RWPE2 (cell line): ENCODE results near the gene LITAF.
"Not testable (repeated sequence)": the region's sequence is repeated elsewhere in the genome, so short reads cannot be mapped to it uniquely, and the experiment has no call there.

ENCODE experiments used
- ATAC-seq: fragments of 200-7000 bp; cut with Tn5 transposase; 3 replicates; pipeline ENCODE4 v1.9.1; 2021; ENCODE audit warnings: low read depth
- DNase-seq: peaks from one replicate; pipeline ENCODE4 v3.0.0-alpha.2; 2020; ENCODE audit warnings: low spot score
- H3K27ac ChIP-seq: fragments of 450-650 bp; 2 replicates; pipeline ENCODE4 v1.5.1; 2017; ENCODE audit warnings: mild to moderate bottlenecking; ENCODE audit not compliant: poor library complexity, severe bottlenecking
- H3K27me3 ChIP-seq: fragments of 250-450 bp; sonication (Bioruptor Pico); 2 replicates; pipeline ENCODE4 v1.5.1; 2021; ENCODE audit warnings: mild to moderate bottlenecking, moderate library complexity; ENCODE audit not compliant: insufficient read depth, poor library complexity, severe bottlenecking
- H3K36me3 ChIP-seq: fragments of 250-450 bp; sonication (Bioruptor Pico); 2 replicates; pipeline ENCODE4 v1.5.1; 2020; ENCODE audit warnings: low read depth, mild to moderate bottlenecking, moderate library complexity
- H3K4me1 ChIP-seq: fragments of 250-450 bp; sonication (Bioruptor Pico); 2 replicates; pipeline ENCODE4 v1.5.1; 2021; ENCODE audit warnings: mild to moderate bottlenecking, moderate library complexity; ENCODE audit not compliant: insufficient read depth, poor library complexity, severe bottlenecking
- H3K4me3 ChIP-seq: fragments of 250-450 bp; sonication (Bioruptor Pico); 2 replicates; pipeline ENCODE4 v1.5.1; 2021; ENCODE audit warnings: mild to moderate bottlenecking, moderate library complexity; ENCODE audit not compliant: severe bottlenecking
- H3K9me3 ChIP-seq: fragments of 250-450 bp; sonication (Bioruptor Pico); 2 replicates; pipeline ENCODE4 v1.5.1; 2021; ENCODE audit warnings: mild to moderate bottlenecking, moderate library complexity; ENCODE audit not compliant: severe bottlenecking
- TF ChIP-seq, protein P1 (sequence below): fragments of 450-650 bp; IDR thresholded peaks from one replicate; pipeline ENCODE4 v1.5.1; 2017; ENCODE audit warnings: mild to moderate bottlenecking, moderate library complexity; ENCODE audit not compliant: poor library complexity, severe bottlenecking

Gene LITAF

DNA sequence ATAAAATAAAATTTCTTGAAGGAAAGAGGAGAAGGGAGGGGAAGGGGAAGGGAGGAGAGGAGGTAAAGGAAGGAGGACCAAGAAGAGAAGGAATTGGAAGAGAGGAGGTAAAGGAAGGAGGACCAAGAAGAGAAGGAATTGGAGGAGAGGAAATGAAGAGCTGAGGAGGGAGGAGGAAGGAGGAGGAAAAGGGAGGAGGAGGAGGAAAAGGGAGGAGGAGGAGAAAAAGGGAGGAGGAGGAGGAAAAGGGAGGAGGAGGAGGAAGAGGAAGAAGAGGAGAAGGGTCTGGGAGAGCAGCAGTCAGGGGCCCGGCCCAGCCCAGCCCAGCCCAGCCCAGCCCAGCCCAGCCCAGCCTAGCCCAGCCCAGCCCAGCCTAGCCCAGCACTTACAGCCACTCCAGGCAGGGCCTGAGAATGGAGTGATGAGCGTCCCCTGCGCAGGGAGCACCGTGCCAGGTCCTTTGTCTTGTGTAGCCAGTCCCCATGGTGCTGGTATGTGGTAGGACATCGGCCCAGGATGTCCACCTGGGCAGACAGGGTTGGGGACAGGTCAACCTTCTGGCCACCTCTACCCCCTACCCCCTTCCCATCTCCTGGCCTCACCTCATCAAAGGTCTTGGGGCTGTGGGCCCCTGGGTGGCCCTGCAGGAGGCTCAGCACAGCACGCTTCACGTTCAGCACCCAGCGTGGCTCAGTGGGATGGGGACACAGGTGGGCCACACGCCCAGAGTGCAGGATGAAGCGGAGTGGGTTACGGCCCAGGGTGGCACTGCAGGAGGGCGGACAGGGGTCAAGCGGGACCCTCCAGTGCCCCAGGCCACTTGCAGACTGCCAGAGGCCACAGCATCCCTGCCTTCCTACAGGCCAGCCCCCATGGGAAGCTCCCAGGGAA lies 70.9 kb downstream of the LITAF start:
- no peak overlapping the region for H3K27ac ChIP-seq
- no peak overlapping the region for H3K4me3 ChIP-seq
- ATAC-seq = no peak
- TF ChIP-seq, protein P1, sequence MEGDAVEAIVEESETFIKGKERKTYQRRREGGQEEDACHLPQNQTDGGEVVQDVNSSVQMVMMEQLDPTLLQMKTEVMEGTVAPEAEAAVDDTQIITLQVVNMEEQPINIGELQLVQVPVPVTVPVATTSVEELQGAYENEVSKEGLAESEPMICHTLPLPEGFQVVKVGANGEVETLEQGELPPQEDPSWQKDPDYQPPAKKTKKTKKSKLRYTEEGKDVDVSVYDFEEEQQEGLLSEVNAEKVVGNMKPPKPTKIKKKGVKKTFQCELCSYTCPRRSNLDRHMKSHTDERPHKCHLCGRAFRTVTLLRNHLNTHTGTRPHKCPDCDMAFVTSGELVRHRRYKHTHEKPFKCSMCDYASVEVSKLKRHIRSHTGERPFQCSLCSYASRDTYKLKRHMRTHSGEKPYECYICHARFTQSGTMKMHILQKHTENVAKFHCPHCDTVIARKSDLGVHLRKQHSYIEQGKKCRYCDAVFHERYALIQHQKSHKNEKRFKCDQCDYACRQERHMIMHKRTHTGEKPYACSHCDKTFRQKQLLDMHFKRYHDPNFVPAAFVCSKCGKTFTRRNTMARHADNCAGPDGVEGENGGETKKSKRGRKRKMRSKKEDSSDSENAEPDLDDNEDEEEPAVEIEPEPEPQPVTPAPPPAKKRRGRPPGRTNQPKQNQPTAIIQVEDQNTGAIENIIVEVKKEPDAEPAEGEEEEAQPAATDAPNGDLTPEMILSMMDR = no peak
- H3K9me3 ChIP-seq = no peaks in the 10 kb centered on the region
- no peaks in the 10 kb centered on the region for H3K4me1 ChIP-seq
- no peaks in the 10 kb centered on the region for H3K27me3 ChIP-seq
- no peaks in the 10 kb centered on the region for H3K36me3 ChIP-seq
- DNase-seq = no peak

DNA sequence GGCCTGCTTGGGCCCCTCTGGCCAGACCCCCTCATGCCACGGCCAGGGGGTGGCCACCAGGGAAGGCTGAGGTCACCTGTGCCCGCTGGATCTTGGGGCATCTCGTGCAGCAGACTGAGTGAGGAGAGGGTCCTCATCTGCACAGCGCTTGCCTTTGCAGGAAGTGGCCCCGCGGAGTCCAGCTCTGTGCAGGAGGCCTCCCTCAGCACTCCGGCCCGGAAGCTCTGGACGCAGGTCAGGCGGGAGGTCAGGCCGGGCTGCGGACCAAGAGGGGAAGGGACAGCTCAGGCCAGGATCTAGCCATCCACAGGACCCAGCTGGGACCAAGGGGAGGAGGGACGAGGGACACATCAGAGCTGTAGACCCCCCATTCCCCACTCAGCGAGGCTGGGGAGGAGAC lies 72.4 kb downstream of the LITAF start:
- Histone ChIP-seq H3K9me3 (no peaks in the 10 kb centered on the region), H3K27me3 (no peaks in the 10 kb centered on the region), H3K4me1 (no peaks in the 10 kb centered on the region), H3K4me3 (no peak overlapping the region), H3K27ac (no peak overlapping the region), H3K36me3 (no peaks in the 10 kb centered on the region)
- TF ChIP-seq, protein P1 = no peak
- DNase-seq = no peak
- no peak for ATAC-seq

DNA sequence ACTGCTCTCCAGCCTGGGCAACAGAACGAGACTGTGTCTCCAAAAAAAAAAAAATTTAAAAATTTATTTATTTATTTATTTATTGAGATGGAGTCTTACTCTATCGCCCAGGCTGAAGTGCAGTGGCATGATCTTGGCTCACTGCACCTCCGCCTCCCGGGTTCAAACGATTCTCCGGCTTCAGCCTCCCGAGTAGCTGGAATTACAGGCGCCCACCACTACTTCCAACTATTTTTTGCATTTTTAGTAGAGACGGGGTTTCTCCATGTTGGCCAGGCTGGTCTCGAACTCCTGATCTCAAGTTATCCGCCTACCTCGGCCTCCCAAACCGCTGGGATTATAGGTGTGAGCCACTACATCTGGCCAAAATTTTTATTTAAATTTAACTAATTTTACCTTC lies 73.4 kb downstream of the LITAF start:
- H3K27me3 ChIP-seq, H3K4me3 ChIP-seq, H3K27ac ChIP-seq, H3K9me3 ChIP-seq, DNase-seq, ATAC-seq, H3K4me1 ChIP-seq, H3K36me3 ChIP-seq: not testable (repeated sequence)

DNA sequence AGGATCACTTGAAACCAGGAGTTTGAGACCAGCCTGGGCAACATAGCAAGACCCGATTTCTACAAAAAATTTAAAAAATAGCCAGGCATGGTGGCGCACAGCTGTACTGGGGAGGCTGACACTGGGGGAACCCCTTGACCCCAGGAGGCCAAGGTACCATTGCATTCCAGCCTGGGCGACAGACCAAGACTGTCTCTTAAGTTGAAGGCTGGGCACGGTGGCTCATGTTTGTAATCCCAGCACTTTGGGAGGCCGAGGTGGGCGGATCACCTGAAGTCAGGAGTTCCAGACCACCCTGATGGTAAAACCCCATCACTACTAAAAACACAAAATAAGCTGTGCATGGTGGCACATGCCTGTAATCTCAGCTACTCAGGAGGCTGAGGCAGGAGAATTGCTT lies 74.9 kb downstream of the LITAF start:
- Histone ChIP-seq H3K4me1 (no peaks in the 10 kb centered on the region), H3K27me3 (no peaks in the 10 kb centered on the region), H3K4me3 (no peak overlapping the region), H3K9me3 (no peaks in the 10 kb centered on the region), H3K27ac (no peak overlapping the region), H3K36me3 (no peaks in the 10 kb centered on the region)
- TF ChIP-seq, protein P1 = no peak
- ATAC-seq = no peak
- no peak for DNase-seq

DNA sequence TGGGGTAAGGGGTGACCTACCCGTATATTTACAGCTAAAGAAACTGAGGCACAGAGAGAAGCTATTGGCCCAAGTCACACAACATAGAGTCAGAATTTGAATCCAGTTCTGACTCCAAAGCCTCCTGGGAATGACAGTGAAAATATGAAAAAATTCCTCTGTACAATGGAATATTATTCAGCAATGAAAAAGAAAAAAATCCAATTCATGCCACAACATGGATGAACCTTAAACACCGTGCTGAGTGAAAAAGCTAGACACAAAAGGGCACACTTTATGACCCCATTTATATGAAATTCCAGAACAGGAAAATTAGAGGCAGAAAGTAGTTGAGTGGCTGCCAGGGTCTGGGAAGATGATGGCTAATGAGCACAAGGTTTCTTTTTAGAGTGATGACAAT lies 75.4 kb downstream of the LITAF start:
- Histone ChIP-seq H3K4me3 (no peak overlapping the region), H3K9me3 (no peaks in the 10 kb centered on the region), H3K36me3 (no peaks in the 10 kb centered on the region), H3K27me3 (no peaks in the 10 kb centered on the region), H3K27ac (no peak overlapping the region), H3K4me1 (no peaks in the 10 kb centered on the region)
- TF ChIP-seq, protein P1 = no peak
- DNase-seq = no peak
- ATAC-seq = no peak
